ENCODE results near the gene RIF1. TPM values are rescaled to one million over a fixed set of nuclear protein-coding genes. Genes with fewer than 3 reads are reported as not detected.

Gene RIF1
- total RNA-seq, result 16.3 TPM
- long read RNA-seq, partial matches to known transcripts, result 4 of 8 reads
- long read RNA-seq, other reads (novel, unspliced or antisense), result 4 of 8 reads

- ATAC-seq, result peak; percentile 99
- peak; percentile 90 for DNase-seq
- intact Hi-C loops (cut with micrococcal nuclease), result no loop called here
Observed at GRCh38 chr2:151409601-151410484, at the start of gene RIF1. Gene RIF1, plus strand, starts transcription at chr2:151409902. Its CDS starts 522 bp downstream, at chr2:151410424.

GRCh38 chr2:151361674-151362370 lies 47.9 kb upstream of the RIF1 start:
- intact Hi-C loops (cut with micrococcal nuclease), result no loop called here
- ATAC-seq (no peak), DNase-seq (no peak)

GRCh38 chr2:151363709-151364108 lies 46.0 kb upstream of the RIF1 start:
- peak; percentile 98 for ATAC-seq

GRCh38 chr2:151367571-151367970 lies 42.1 kb upstream of the RIF1 start:
- no peak for ATAC-seq
- intact Hi-C loops (cut with micrococcal nuclease), result no loop called here
- DNase-seq, result no peak

More at GRCh38 chr2:151363709-151364108, 46.0 kb upstream of the RIF1 start:
- DNase-seq, result peak; percentile 52
- intact Hi-C loops (cut with micrococcal nuclease), result no loop called here

- DNase-seq (no peak), ATAC-seq (no peak)
- intact Hi-C loops (cut with micrococcal nuclease), result no loop called here
Observed at GRCh38 chr2:151374436-151374835, 35.3 kb upstream of the RIF1 start.

- intact Hi-C loops (cut with micrococcal nuclease), result no loop called here
- no peak for DNase-seq
- ATAC-seq, result no peak
Observed at GRCh38 chr2:151379169-151379568, 30.5 kb upstream of the RIF1 start.

- intact Hi-C loops (cut with micrococcal nuclease), result no loop called here
- DNase-seq (no peak), ATAC-seq (no peak)
Observed at GRCh38 chr2:151380580-151381235, 29.0 kb upstream of the RIF1 start.

GRCh38 chr2:151381266-151381665 lies 28.4 kb upstream of the RIF1 start:
- DNase-seq, result no peak
- no peak for ATAC-seq
- intact Hi-C loops (cut with micrococcal nuclease), result no loop called here

- intact Hi-C loops (cut with micrococcal nuclease), result no loop called here
- DNase-seq (no peak), ATAC-seq (no peak)
Observed at GRCh38 chr2:151388011-151388410, 21.7 kb upstream of the RIF1 start.

GRCh38 chr2:151391436-151391835 lies 18.3 kb upstream of the RIF1 start:
- intact Hi-C loops (cut with micrococcal nuclease), result no loop called here
- DNase-seq, result no peak
- no peak for ATAC-seq

- no peak for DNase-seq
- no peak for ATAC-seq
- intact Hi-C loops (cut with micrococcal nuclease), result no loop called here
Observed at GRCh38 chr2:151394509-151394908, 15.2 kb upstream of the RIF1 start.

GRCh38 chr2:151395509-151396374 lies 14.0 kb upstream of the RIF1 start:
- intact Hi-C loops (cut with micrococcal nuclease), result no loop called here
- DNase-seq, result no peak
- no peak for ATAC-seq

GRCh38 chr2:151399981-151400380 lies 9.7 kb upstream of the RIF1 start:
- intact Hi-C loops (cut with micrococcal nuclease), result no loop called here
- no peak for DNase-seq
- ATAC-seq, result no peak

- DNase-seq, result no peak
- no peak for ATAC-seq
- intact Hi-C loops (cut with micrococcal nuclease), result no loop called here
Observed at GRCh38 chr2:151401149-151401548, 8.6 kb upstream of the RIF1 start.

- ATAC-seq, result no peak
- no peak for DNase-seq
- intact Hi-C loops (cut with micrococcal nuclease), result no loop called here
Observed at GRCh38 chr2:151403914-151404313, 5.8 kb upstream of the RIF1 start.

GRCh38 chr2:151405376-151405775 lies 4.3 kb upstream of the RIF1 start:
- DNase-seq (no peak), ATAC-seq (no peak)
- intact Hi-C loops (cut with micrococcal nuclease), result no loop called here

GRCh38 chr2:151407281-151407680 lies 2.4 kb upstream of the RIF1 start:
- ATAC-seq, result no peak
- no peak for DNase-seq
- intact Hi-C loops (cut with micrococcal nuclease), result no loop called here

GRCh38 chr2:151408788-151409600 lies 708 bp upstream of the RIF1 start:
- no peak for ATAC-seq
- intact Hi-C loops (cut with micrococcal nuclease), result no loop called here
- DNase-seq, result no peak

Measured in left ventricle myocardium superior (tissue), 1 donor.